Lower lobe of right lung (tissue), 2 donors: ENCODE results near the gene BLOC1S4. TPM values are rescaled to one million over a fixed set of nuclear protein-coding genes. Genes with fewer than 3 reads are reported as not detected.
"Not testable (repeated sequence)": the region's sequence is repeated elsewhere in the genome, so short reads cannot be mapped to it uniquely, and the experiment has no call there.

ENCODE experiments used
- ATAC-seq, 2 donors: fragments of 200-7000 bp; cut with Tn5 transposase; one replicate each; pipeline ENCODE4 v1.9.1; 2020 to 2022; ENCODE audit warnings: mild to moderate bottlenecking in 2 of 2, moderate library complexity in 2 of 2
- DNase-seq: peaks from one replicate; pipeline ENCODE4 v3.0.0-alpha.2; 2020
- H3K27ac ChIP-seq: fragments of 200-600 bp; one replicate; pipeline ENCODE4 v1.8.0; 2022
- H3K27me3 ChIP-seq: fragments of 200-600 bp; one replicate; pipeline ENCODE4 v1.8.0; 2022; ENCODE audit warnings: low read depth
- H3K36me3 ChIP-seq: fragments of 200-600 bp; one replicate; pipeline ENCODE4 v1.8.0; 2022; ENCODE audit warnings: mild to moderate bottlenecking
- H3K4me1 ChIP-seq: fragments of 200-600 bp; one replicate; pipeline ENCODE4 v1.8.0; 2022
- H3K4me3 ChIP-seq: fragments of 200-600 bp; one replicate; pipeline ENCODE4 v1.8.0; 2022; ENCODE audit warnings: mild to moderate bottlenecking
- H3K9me3 ChIP-seq: fragments of 200-600 bp; one replicate; pipeline ENCODE4 v1.8.0; 2022
- intact Hi-C: fragments of 100-400 bp; cut with DNase I; formaldehyde crosslinking; loops from one replicate; pipeline ENCODE4 v1.11.0; 2022
- total RNA-seq: library from RNA; stranded (reverse); fragmentation: NEBNext Ultra II Directional; extraction: Animal tissue kit (Norgen Biotek cat#: 25700); gene quantifications from one replicate; pipeline ENCODE4 v1.2.1, GENCODE V29; 2021
- TF ChIP-seq, protein P1 (sequence below): fragments of 200-600 bp; IDR thresholded peaks from one replicate; pipeline ENCODE4 v1.8.0; 2022; ENCODE audit warnings: antibody characterized with exemption, mild to moderate bottlenecking
- donor health status: DM: no; HTN: yes; CAD: no; lungs with severe emphysema.

BLOC1S4 gene
- total RNA-seq, 1 donor from 2014 or later, result 9.0 TPM

GRCh38 chr4:6722891-6723290 is 6.9 kb downstream of the BLOC1S4 start:
- H3K4me3 ChIP-seq, result no peak overlapping the region
- no peak overlapping the region for H3K27ac ChIP-seq
- H3K36me3 ChIP-seq, result no peaks in the 10 kb centered on the region
- peaks cover 8% of the 10 kb centered on the region for H3K4me1 ChIP-seq
- DNase-seq (no peak), ATAC-seq (no peak)
- H3K27me3 ChIP-seq, result no peaks in the 10 kb centered on the region
- no peaks in the 10 kb centered on the region for H3K9me3 ChIP-seq
- intact Hi-C loops, result no loop called here
- TF ChIP-seq, protein P1, sequence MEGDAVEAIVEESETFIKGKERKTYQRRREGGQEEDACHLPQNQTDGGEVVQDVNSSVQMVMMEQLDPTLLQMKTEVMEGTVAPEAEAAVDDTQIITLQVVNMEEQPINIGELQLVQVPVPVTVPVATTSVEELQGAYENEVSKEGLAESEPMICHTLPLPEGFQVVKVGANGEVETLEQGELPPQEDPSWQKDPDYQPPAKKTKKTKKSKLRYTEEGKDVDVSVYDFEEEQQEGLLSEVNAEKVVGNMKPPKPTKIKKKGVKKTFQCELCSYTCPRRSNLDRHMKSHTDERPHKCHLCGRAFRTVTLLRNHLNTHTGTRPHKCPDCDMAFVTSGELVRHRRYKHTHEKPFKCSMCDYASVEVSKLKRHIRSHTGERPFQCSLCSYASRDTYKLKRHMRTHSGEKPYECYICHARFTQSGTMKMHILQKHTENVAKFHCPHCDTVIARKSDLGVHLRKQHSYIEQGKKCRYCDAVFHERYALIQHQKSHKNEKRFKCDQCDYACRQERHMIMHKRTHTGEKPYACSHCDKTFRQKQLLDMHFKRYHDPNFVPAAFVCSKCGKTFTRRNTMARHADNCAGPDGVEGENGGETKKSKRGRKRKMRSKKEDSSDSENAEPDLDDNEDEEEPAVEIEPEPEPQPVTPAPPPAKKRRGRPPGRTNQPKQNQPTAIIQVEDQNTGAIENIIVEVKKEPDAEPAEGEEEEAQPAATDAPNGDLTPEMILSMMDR, result no peak

DNA sequence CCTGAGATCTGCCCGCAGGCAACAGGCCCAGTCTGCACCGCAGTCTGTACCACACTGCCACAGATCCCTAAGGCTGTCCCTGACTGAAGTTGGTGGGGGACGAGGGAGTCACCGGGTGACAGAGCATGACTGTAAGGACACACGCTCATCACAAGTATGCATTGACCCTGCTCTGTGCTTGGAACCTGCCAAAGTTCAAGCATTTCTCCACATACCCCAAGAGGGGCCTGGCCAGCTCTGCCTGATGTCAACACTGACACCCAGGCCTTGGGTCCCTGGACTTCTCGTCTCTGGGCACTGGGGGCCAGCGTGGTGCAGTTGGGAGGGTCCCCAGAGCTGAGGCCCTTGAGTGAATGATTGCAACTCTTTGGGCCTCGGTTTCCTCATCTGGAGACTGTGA is 7.9 kb downstream of the BLOC1S4 start:
- TF ChIP-seq, protein P1, result no peak
- Histone ChIP-seq H3K4me3 (no peak overlapping the region), H3K9me3 (no peaks in the 10 kb centered on the region), H3K36me3 (no peaks in the 10 kb centered on the region), H3K27ac (no peak overlapping the region), H3K27me3 (no peaks in the 10 kb centered on the region), H3K4me1 (peaks cover 6% of the 10 kb centered on the region)
- ATAC-seq (no peak), DNase-seq (no peak)
- intact Hi-C loops, result no loop called here

DNA sequence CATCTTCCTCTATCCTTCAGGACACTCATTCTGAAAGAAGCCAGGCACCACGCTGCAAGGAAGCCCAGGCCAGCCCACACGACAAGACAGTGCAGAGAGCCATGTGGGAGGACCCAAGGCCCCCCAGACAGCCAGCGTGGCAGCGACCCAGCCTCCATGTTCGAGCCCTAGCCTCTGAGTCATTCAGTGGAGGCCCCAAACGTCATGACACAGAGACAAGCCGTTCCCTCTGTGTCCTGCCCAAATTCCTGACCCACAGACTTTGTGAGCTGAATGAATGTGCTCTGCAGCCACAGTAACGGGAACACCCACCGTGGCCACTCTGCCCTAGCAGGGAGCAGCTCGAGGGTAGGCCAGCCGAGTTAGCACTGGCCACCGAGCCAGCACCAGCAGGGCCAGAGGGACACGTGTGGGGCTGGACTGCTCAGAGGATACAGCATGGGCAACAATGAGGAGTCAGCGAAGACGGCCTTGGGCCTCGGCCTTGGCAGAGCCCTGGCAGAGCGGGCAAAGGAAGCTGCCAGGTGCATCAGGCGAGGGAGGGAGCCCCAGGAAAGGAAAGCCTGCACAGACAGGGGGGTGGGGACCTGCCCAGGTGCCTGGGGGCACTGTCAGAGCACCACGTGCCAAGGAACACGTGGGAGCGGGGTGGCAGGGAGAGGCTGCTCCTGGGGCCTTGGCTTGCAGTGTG is 8.6 kb downstream of the BLOC1S4 start:
- intact Hi-C loops, result no loop called here
- DNase-seq (no peak), ATAC-seq (no peak)
- Histone ChIP-seq H3K27me3 (no peaks in the 10 kb centered on the region), H3K4me1 (peaks cover 6% of the 10 kb centered on the region), H3K27ac (no peak overlapping the region), H3K36me3 (no peaks in the 10 kb centered on the region), H3K9me3 (no peaks in the 10 kb centered on the region), H3K4me3 (no peak overlapping the region)
- TF ChIP-seq, protein P1, result no peak

GRCh38 chr4:6725427-6725961 is 9.5 kb downstream of the BLOC1S4 start:
- H3K4me3 ChIP-seq, intact Hi-C loops, H3K9me3 ChIP-seq, DNase-seq, H3K4me1 ChIP-seq, ATAC-seq, H3K27ac ChIP-seq, H3K27me3 ChIP-seq, H3K36me3 ChIP-seq: not testable (repeated sequence)

GRCh38 chr4:6727081-6727942 is 11.3 kb downstream of the BLOC1S4 start:
- ATAC-seq, result peak in 1 of 2 donors; percentile 59
- intact Hi-C loops, result no loop called here
- H3K4me3 ChIP-seq, result no peak overlapping the region
- H3K27ac ChIP-seq, result no peak overlapping the region
- H3K4me1 ChIP-seq, result no peaks in the 10 kb centered on the region
- H3K27me3 ChIP-seq, result no peaks in the 10 kb centered on the region
- no peak for DNase-seq
- H3K9me3 ChIP-seq, result no peaks in the 10 kb centered on the region
- TF ChIP-seq, protein P1, result no peak
- no peaks in the 10 kb centered on the region for H3K36me3 ChIP-seq

DNA sequence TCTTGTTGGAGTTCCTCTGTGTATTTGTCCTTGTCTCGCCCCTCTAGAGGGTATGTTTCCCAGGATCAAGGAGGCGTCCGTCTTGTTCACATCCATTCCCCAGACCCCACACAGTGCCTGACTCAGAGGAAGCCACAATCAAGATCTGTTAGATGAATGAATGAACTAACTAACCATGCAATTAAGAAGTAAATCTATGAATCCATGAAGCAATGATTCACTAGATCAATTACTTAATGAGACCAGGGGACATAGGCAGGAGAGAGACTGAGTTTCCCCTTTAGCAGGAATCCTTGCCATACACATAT is 11.9 kb downstream of the BLOC1S4 start:
- H3K27ac ChIP-seq, result no peak overlapping the region
- intact Hi-C loops, result no loop called here
- no peaks in the 10 kb centered on the region for H3K36me3 ChIP-seq
- TF ChIP-seq, protein P1, result no peak
- H3K27me3 ChIP-seq, result no peaks in the 10 kb centered on the region
- peaks cover 6% of the 10 kb centered on the region for H3K4me1 ChIP-seq
- no peaks in the 10 kb centered on the region for H3K9me3 ChIP-seq
- ATAC-seq (no peak), DNase-seq (no peak)
- no peak overlapping the region for H3K4me3 ChIP-seq
